Effector memory CD4-positive, alpha-beta T cell (primary cell): Measurements from ENCODE around the gene KSR1.
A peak's percentile ranks its signal among the peaks of the same experiment; 100 is the strongest.

Experiments
- DNase-seq, 3 donors: peaks; one replicate each; pipeline ENCODE4 v3.0.0-alpha.2; 2020
- H3K27ac ChIP-seq: 2 replicates; pipeline ENCODE4 v1.7.0; 2013; ENCODE audit warnings: mild to moderate bottlenecking, low read length, moderate library complexity; ENCODE audit not compliant: insufficient read depth, poor library complexity, severe bottlenecking
- H3K27me3 ChIP-seq: replicated peaks from 2 replicates; pipeline ENCODE4 v1.7.0; 2013; ENCODE audit warnings: mild to moderate bottlenecking, low read length; ENCODE audit not compliant: insufficient read depth, control insufficient read depth, poor library complexity, severe bottlenecking
- H3K36me3 ChIP-seq: 2 replicates; pipeline ENCODE4 v1.7.0; 2013; ENCODE audit warnings: mild to moderate bottlenecking, low read length, moderate library complexity; ENCODE audit not compliant: control insufficient read depth, insufficient read depth
- H3K4me1 ChIP-seq: 2 replicates; pipeline ENCODE4 v1.7.0; 2013; ENCODE audit warnings: low read length, mild to moderate bottlenecking; ENCODE audit not compliant: control insufficient read depth, insufficient read depth, poor library complexity, severe bottlenecking
- H3K4me3 ChIP-seq: 2 replicates; pipeline ENCODE4 v1.7.0; 2013; ENCODE audit warnings: low read length, low read depth, mild to moderate bottlenecking; ENCODE audit not compliant: insufficient read depth, poor library complexity, severe bottlenecking
- H3K9me3 ChIP-seq: 2 replicates; pipeline ENCODE4 v1.7.0; 2013; ENCODE audit warnings: mild to moderate bottlenecking, low read length, moderate library complexity; ENCODE audit not compliant: control insufficient read depth

The KSR1 gene

DNA sequence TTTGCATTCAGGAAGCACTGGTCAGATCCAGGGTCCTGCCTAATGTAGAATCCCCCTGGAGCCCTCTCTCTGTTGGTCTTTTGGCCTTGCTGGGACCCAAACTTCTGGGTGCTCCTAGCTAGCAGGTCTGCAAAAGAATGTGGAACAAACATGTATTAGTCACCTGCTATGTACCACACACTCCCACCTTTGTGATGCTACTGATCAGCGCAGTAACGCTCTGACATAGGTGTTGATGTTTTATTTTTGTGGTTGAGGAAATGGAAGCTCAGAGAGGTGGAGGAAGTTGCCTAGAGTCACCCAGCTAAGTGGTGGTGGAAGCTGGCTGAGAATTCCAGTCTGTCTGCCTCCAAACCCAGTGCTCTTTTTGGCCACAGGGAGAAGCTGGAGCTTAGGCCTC lies 139.0 kb downstream of the KSR1 start:
- Histone ChIP-seq H3K9me3 (no peaks in the 10 kb centered on the region), H3K4me1 (no peaks in the 10 kb centered on the region), H3K27ac (no peak overlapping the region), H3K36me3 (peaks cover 3% of the 10 kb centered on the region), H3K4me3 (no peak overlapping the region), H3K27me3 (no peaks in the 10 kb centered on the region)
- no peak for DNase-seq

- Histone ChIP-seq H3K27me3 (no peaks in the 10 kb centered on the region), H3K9me3 (no peaks in the 10 kb centered on the region), H3K27ac (no peak overlapping the region), H3K4me1 (no peaks in the 10 kb centered on the region), H3K4me3 (no peak overlapping the region), H3K36me3 (peaks cover 3% of the 10 kb centered on the region)
- DNase-seq: no peak
Measured at GRCh38 chr17:27596096-27596495, 139.8 kb downstream of the KSR1 start.

DNA sequence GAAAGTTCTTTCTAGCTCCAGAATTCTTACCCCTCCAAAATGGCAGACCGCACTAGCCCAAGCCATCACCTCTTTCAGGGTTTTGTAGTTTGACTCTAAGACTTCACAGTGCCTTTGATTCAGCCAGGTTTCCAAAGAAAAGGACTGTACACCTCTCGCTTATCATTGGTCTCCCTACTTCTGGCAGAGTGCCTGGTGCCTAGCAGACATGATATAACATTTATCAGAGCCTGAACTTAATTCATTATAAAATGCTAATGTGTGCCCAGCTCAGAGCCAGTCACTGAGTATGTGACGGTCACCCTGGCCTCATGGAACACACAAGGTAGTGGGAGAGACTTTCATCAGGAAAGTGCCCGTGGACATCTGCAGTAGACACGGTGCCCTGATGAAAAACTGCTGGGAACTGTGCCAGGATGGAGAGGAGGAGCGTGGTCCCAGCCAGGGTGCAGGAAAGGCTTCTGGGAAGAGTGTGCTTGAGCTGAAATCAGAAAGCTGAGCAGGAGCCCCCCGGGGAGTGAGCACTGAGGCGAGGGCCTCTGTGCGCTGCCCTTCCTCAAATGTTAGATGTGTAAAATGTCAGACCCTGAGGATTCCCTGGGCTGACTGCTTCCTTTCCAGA lies 140.4 kb downstream of the KSR1 start:
- no peaks in the 10 kb centered on the region for H3K27me3 ChIP-seq
- H3K4me1 ChIP-seq: no peaks in the 10 kb centered on the region
- H3K36me3 ChIP-seq: peaks cover 3% of the 10 kb centered on the region
- DNase-seq: no peak
- H3K27ac ChIP-seq: no peak overlapping the region
- no peak overlapping the region for H3K4me3 ChIP-seq
- H3K9me3 ChIP-seq: no peaks in the 10 kb centered on the region

DNA sequence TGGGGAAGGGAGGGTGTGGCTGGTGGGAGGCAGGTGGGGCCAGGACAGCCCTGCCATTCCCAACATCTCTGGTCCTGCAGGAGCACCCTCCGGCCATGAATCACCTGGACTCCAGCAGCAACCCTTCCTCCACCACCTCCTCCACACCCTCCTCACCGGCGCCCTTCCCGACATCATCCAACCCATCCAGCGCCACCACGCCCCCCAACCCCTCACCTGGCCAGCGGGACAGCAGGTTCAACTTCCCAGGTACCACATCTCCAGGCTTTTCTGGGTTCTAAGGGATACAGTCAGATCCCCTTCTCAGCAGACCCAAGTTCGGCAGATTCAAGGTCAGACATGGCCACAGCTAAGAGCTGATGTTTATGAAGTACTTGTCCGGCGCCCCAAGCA lies 140.9 kb downstream of the KSR1 start:
- H3K36me3 ChIP-seq: peaks cover 3% of the 10 kb centered on the region
- H3K27me3 ChIP-seq: no peaks in the 10 kb centered on the region
- H3K4me1 ChIP-seq: no peaks in the 10 kb centered on the region
- H3K27ac ChIP-seq: no peak overlapping the region
- H3K4me3 ChIP-seq: no peak overlapping the region
- DNase-seq: no peak
- H3K9me3 ChIP-seq: no peaks in the 10 kb centered on the region

- Histone ChIP-seq H3K27ac (no peak overlapping the region), H3K9me3 (no peaks in the 10 kb centered on the region), H3K4me1 (no peaks in the 10 kb centered on the region), H3K4me3 (no peak overlapping the region), H3K36me3 (no peaks in the 10 kb centered on the region), H3K27me3 (no peaks in the 10 kb centered on the region)
- DNase-seq: no peak
Measured at GRCh38 chr17:27597783-27598320, 141.6 kb downstream of the KSR1 start.

DNA sequence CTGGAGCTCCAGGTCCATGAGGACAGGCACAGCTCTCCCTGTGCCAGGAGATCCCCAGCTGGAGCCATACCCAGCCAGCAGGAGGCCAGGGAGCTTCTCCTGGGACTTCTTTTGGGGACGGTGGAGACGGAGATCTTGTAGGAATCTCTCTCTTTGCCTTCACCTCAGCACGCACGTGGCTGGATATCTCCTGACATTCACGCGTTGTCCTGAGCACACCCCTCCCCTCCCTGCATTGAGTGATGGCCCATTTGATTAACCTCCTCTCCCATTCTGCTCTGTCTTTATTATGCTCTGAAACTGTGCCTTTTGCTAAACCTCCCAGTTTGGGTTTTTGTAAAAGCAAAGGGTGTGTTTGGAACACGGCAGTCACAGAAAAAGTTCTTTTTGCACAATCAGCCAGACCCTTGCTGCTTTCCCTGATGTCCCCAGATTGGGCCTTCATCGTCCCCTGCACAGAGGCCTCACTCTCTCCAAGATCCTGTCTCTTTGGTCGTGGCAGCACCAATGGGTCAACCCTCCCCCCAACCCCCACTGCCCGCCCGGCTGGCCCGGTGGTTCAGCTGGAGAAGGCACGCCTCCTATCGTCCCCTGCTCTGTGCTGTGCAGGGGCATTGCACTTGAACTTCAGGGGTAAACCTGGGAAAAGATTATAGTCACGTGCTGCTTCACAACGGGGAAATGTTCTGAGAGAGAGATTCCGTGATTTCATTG lies 142.2 kb downstream of the KSR1 start:
- no peak for DNase-seq
- H3K4me1 ChIP-seq: no peaks in the 10 kb centered on the region
- no peaks in the 10 kb centered on the region for H3K27me3 ChIP-seq
- no peaks in the 10 kb centered on the region for H3K36me3 ChIP-seq
- no peak overlapping the region for H3K27ac ChIP-seq
- H3K4me3 ChIP-seq: no peak overlapping the region
- H3K9me3 ChIP-seq: no peaks in the 10 kb centered on the region

GRCh38 chr17:27600471-27600870 lies 144.2 kb downstream of the KSR1 start:
- Histone ChIP-seq H3K27me3 (no peaks in the 10 kb centered on the region), H3K36me3 (no peaks in the 10 kb centered on the region), H3K9me3 (no peaks in the 10 kb centered on the region), H3K4me3 (no peak overlapping the region), H3K27ac (no peak overlapping the region), H3K4me1 (no peaks in the 10 kb centered on the region)
- no peak for DNase-seq

- peaks cover 6% of the 10 kb centered on the region for H3K36me3 ChIP-seq
- peak; percentile 53 to 73 (median 59) for DNase-seq
- no peaks in the 10 kb centered on the region for H3K27me3 ChIP-seq
- no peak overlapping the region for H3K27ac ChIP-seq
- no peak overlapping the region for H3K4me3 ChIP-seq
- H3K9me3 ChIP-seq: no peaks in the 10 kb centered on the region
- no peaks in the 10 kb centered on the region for H3K4me1 ChIP-seq
Measured at GRCh38 chr17:27601069-27601974, 145.1 kb downstream of the KSR1 start.

- H3K36me3 ChIP-seq: peaks cover 6% of the 10 kb centered on the region
- no peaks in the 10 kb centered on the region for H3K4me1 ChIP-seq
- H3K9me3 ChIP-seq: no peaks in the 10 kb centered on the region
- H3K27ac ChIP-seq: no peak overlapping the region
- H3K4me3 ChIP-seq: no peak overlapping the region
- H3K27me3 ChIP-seq: no peaks in the 10 kb centered on the region
- DNase-seq: no peak
Measured at GRCh38 chr17:27601975-27602302, 145.7 kb downstream of the KSR1 start.
